ENCODE data around the gene DYRK4. TPM values are rescaled to one million over a fixed set of nuclear protein-coding genes. Genes with fewer than 3 reads are reported as not detected.
A peak's percentile ranks its signal among the peaks of the same experiment; 100 is the strongest.

DYRK4 gene
- total and polyA plus RNA-seq, 2 donors from 2014 or later: 32.8 to 49.0 TPM

DNA sequence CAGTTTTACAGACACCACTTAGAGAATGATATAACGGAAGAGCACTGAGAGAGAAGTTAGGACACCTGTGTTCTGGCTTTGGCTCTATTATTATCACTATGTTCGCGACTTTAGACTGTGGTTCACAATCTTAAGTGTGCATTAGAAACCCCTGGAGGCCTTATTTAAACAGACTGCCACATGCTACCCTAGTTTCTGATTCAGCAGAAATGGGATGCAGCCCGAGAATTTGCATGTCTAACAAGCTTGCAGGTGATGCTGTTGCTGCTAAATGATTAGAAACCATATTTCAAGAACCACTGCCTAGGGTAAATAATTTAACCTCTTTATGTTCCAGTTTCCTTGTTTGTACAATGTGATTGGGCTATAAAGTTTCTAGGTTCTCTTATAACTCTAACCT, 26.9 kb upstream of the DYRK4 start:
- FAIRE-seq: no peak
- H3K9me3 ChIP-seq (ENCODE audit: control insufficient read depth in 2 of 3, insufficient read depth in 1 of 3, low read length in 3 of 3): no peaks in the 10 kb centered on the region
- H3K4me1 ChIP-seq (ENCODE audit: control insufficient read depth in 2 of 3, insufficient read depth in 2 of 3, low read depth in 1 of 3, low read length in 3 of 3): peaks cover 0 to 6% (median 0%) of the 10 kb centered on the region in 3 donors
- peaks cover 0 to 10% (median 2%) of the 10 kb centered on the region in 3 donors for H3K36me3 ChIP-seq (ENCODE audit: control insufficient read depth in 2 of 3, insufficient read depth in 3 of 3, low read length in 3 of 3)
- H3K27ac ChIP-seq (ENCODE audit: low read depth in 2 of 2, low read length in 2 of 2): no peak overlapping the region
- intact Hi-C loops (cut with DNase I): no loop called here
- H3K9ac ChIP-seq (ENCODE audit: low read length in 3 of 3): no peak overlapping the region
- no peak overlapping the region for H3K4me3 ChIP-seq (ENCODE audit: low read length in 3 of 3)
- H3K27me3 ChIP-seq (ENCODE audit: control insufficient read depth, insufficient read depth, low read length): no peaks in the 10 kb centered on the region
- no peak for DNase-seq
- TF ChIP-seq, protein P1, sequence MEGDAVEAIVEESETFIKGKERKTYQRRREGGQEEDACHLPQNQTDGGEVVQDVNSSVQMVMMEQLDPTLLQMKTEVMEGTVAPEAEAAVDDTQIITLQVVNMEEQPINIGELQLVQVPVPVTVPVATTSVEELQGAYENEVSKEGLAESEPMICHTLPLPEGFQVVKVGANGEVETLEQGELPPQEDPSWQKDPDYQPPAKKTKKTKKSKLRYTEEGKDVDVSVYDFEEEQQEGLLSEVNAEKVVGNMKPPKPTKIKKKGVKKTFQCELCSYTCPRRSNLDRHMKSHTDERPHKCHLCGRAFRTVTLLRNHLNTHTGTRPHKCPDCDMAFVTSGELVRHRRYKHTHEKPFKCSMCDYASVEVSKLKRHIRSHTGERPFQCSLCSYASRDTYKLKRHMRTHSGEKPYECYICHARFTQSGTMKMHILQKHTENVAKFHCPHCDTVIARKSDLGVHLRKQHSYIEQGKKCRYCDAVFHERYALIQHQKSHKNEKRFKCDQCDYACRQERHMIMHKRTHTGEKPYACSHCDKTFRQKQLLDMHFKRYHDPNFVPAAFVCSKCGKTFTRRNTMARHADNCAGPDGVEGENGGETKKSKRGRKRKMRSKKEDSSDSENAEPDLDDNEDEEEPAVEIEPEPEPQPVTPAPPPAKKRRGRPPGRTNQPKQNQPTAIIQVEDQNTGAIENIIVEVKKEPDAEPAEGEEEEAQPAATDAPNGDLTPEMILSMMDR (IDR thresholded peaks at IDR 0.05; ENCODE audit: borderline replicate concordance, extremely low read depth, insufficient read depth): no peak

DNA sequence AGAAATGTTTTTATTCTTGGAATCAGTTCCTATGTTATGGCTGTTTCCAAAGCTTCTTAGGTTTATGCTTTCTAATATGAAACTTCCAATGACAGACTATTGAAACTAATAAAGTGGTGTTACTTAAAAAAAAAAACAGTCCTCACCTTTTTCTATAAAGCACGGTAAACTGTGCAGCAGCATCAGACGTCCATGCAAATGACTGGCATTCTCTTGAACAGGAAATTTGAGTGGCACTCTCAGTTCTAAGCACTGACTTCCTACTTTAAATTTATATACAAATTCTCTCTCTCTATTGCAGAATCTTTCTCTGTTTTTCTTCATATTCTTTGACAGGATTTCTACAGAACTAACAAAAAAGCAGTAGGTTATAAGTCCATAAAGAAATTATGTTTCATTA, 26.1 kb upstream of the DYRK4 start:
- H3K9me3 ChIP-seq (ENCODE audit: control insufficient read depth in 2 of 3, insufficient read depth in 1 of 3, low read length in 3 of 3): no peaks in the 10 kb centered on the region
- FAIRE-seq (no peak), DNase-seq (no peak)
- H3K36me3 ChIP-seq (ENCODE audit: control insufficient read depth in 2 of 3, insufficient read depth in 3 of 3, low read length in 3 of 3): peaks cover 0 to 10% (median 2%) of the 10 kb centered on the region in 3 donors
- H3K9ac ChIP-seq (ENCODE audit: low read length in 3 of 3): no peak overlapping the region
- no peaks in the 10 kb centered on the region for H3K27me3 ChIP-seq (ENCODE audit: control insufficient read depth, insufficient read depth, low read length)
- TF ChIP-seq, protein P1 (IDR thresholded peaks at IDR 0.05; ENCODE audit: borderline replicate concordance, extremely low read depth, insufficient read depth): no peak
- no peak overlapping the region for H3K4me3 ChIP-seq (ENCODE audit: low read length in 3 of 3)
- no peak overlapping the region for H3K27ac ChIP-seq (ENCODE audit: low read depth in 2 of 2, low read length in 2 of 2)
- intact Hi-C loops (cut with DNase I): no loop called here
- peaks cover 0 to 6% (median 0%) of the 10 kb centered on the region in 3 donors for H3K4me1 ChIP-seq (ENCODE audit: control insufficient read depth in 2 of 3, insufficient read depth in 2 of 3, low read depth in 1 of 3, low read length in 3 of 3)

- Histone ChIP-seq H3K36me3 (ENCODE audit: control insufficient read depth in 2 of 3, insufficient read depth in 3 of 3, low read length in 3 of 3) (no peaks in the 10 kb centered on the region), H3K27ac (ENCODE audit: low read depth in 2 of 2, low read length in 2 of 2) (peak within 1 kb of the TSS; percentile 95 to 99), H3K9ac (ENCODE audit: low read length in 3 of 3) (peak within 1 kb of the TSS; percentile 94 to 98 (median 97)), H3K27me3 (ENCODE audit: control insufficient read depth, insufficient read depth, low read length) (no peaks in the 10 kb centered on the region), H3K4me3 (ENCODE audit: low read length in 3 of 3) (peak within 1 kb of the TSS; percentile 96 to 100 (median 99)), H3K9me3 (ENCODE audit: control insufficient read depth in 2 of 3, insufficient read depth in 1 of 3, low read length in 3 of 3) (no peaks in the 10 kb centered on the region), H3K4me1 (ENCODE audit: control insufficient read depth in 2 of 3, insufficient read depth in 2 of 3, low read depth in 1 of 3, low read length in 3 of 3) (peaks cover 0 to 6% (median 0%) of the 10 kb centered on the region in 3 donors)
- TF ChIP-seq, protein P1 (IDR thresholded peaks at IDR 0.05; ENCODE audit: borderline replicate concordance, extremely low read depth, insufficient read depth): no peak
- peak; percentile 95 for FAIRE-seq
- DNase-seq: peak; percentile 97 to 99 (median 97)
- intact Hi-C loops (cut with DNase I): no loop called here
Measured at GRCh38 chr12:4538207-4539160, 23.5 kb upstream of the DYRK4 start, which contains the start of gene RAD51AP1. Gene RAD51AP1, plus strand, starts transcription at chr12:4538890. Its CDS starts 50 bp downstream, at chr12:4538940.

Data from kidney (tissue), 14 donors.